GM19455 (cell line): ENCODE data around the gene PNMA6A.
"Not testable (repeated sequence)": the region's sequence is repeated elsewhere in the genome, so short reads cannot be mapped to it uniquely, and the experiment has no call there.

ENCODE experiments used
- ATAC-seq: cut with Tn5 transposase; IDR thresholded peaks from one replicate; pipeline ENCODE4 v1.9.1; 2021; ENCODE audit not compliant: unreplicated experiment

The PNMA6A gene

DNA sequence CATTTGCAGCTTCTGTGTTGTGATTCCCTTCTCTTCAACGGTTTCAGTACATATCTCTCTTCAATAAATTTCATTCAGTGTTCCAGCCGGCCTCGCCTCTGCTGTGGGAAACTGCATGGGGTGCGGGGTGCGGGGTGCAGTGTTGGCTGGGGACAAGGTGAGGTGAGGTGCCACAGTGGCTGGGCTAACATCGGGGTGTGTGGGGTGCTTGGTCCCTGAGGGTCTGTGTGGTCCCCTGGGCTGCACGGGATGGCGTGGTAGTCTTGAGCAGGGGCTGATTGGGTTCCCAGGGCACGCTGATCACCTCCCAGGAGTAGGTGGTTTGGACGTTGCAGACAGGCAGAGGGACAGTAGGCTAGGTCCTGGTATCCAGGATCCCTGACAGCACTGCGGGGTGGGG lies 2.7 kb downstream of the PNMA6A start:
- ATAC-seq = no peak

DNA sequence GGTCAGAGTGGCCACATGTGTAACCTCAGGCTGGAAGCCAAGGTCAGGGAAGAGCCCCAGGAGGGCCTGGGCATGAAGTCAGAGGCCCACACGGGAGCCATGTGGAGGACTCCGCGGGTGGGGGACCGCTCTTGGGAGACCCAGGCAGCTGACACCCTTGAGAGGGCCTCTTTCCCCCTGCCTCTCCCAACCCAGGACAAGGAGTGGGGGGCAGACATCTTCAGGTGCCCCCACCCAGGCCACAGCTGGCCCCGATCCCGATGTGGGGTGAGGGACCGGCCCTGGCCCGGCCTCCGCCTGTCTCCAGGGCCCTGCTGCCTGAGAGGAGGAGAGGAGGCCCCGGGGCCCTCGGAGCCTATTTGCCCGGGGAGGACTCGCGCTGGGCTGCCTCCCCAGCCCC lies 3.1 kb downstream of the PNMA6A start:
- no peak for ATAC-seq

DNA sequence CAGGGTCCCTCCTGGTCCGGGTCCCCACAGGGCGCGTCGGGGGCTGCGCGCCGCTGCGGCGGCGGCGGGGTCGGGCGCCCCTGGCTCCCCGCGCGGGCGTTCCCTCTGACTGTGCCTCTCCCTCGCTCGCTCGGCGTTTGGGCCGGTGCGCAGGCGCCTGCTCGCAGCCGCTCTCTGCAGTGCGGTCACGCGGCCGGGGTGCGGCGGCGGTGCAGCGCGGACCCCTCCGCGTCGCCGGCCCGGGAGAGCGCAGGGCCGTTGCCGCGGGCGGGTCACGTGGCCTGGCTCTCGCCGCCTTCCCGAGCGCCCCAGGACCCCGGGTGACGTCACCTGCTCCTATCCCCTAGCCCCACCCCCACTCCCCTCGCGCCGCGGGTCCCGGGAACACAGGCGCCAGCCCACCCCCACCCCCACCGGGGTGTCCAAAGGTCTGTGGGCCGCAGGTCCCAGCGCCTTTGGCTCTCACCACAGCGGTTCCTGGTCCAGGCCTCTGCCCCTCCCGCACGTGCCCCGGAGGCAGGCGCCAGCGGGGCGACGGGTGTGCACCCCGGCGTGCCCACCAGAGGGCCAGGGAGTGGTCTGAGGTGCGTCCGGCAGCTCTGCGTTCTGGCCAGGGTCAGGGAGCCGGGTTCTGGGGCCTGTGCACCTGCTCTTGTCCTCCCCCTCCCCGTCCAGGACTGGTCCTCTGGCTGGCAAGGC lies 5.3 kb downstream of the PNMA6A start:
- ATAC-seq = not testable (repeated sequence)

DNA sequence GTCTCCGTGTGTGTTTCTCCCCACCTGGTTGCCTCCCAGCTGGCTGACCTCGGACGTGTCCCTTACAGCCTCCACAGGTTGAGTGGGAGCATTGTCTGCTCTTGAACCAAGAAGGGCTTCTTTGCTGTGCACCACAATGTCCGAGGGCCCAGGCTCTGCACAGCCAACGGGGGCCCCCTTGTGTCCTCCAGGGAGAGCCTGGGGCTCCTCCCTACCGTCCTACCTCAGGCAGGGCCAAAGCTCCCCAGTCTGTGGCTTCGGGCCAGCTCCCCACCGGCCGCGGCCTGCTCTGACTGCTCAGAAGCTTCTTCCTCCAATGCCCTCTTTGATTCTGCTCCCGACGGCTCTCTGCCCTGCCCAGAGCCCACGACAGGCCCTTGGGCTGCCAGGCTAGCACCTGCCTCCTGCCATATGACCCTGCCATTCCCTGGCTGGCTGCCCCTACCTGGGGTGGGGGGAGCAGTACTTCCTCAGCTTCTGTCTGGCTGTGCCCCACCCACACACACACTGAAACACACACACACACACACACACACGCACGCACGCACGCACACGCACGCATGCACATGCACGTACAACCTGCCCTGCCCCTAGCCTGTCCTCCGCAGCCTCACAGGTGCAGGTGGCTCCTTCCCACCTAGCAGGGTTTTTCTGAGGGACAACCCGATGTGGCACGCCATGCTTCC lies 11.1 kb downstream of the PNMA6A start:
- not testable (repeated sequence) for ATAC-seq

DNA sequence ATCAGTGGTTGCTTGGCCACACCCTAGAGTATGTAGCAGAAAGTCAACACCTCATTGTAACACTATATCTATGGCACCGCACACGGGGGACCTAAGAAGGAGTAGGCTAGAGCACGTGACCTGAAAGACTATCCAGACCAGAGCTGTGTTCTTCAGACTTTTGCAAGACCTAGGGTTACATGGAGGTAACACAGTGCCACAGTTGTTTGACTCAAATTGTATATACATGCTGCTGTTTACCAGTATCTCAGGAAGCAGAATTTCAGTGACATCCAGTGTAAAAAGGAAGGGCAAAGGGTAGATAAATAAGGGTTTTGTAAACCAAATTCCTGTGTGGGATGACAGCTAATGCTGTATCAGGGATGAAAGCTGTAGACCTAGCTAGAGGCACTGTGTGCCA lies 30.2 kb downstream of the PNMA6A start:
- no peak for ATAC-seq

DNA sequence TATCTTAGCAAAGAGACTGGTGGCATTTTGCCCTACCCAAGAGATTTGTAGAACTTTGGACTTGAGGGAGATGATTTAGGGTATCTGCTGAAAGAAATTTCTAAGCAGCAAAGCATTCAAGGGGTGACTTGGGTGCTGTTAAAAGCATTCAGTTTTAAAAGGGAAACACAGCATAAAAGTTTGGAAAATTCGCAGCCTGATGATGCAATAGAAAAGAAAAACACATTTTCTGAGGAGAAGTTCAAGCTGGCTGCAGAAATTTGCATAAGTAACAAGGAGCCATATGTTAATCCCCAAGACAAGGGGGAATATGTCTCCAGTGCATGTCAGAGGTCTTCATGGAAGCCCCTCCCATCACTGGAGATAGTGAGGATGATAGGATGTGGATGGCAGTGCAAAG lies 32.7 kb downstream of the PNMA6A start:
- not testable (repeated sequence) for ATAC-seq

DNA sequence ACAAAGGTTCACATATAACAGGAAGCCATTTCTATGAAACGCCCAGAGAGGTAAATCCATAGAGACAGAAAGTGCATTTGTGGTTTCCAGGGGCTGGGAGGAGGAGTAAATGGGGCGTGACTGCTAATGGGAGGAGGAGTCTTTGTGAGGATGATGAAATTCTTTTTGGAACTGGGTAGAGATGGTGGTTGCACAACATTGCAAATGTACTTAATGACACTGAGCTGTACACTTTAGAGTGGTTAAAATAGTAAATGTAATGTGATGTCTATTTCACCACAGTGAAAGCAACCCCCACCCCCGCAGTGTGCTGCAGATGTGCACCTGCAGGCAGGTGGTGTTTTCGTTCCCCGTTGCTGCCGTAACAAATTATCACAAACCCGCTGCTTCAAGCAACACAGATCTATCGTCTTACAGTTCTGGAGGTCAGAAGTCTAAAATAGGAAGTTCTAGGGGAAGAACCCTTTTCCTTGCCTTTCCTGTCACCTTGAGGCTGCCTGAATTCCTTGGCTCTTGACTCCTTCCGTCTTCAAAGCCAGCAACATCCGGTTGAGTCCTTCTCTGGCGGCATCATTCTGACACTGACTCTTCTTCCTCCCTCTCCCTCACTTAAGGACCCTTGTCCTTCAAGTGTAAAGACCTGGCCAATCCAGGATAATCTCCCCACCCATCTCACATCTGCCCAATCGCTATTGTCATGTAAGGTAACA lies 34.0 kb downstream of the PNMA6A start:
- ATAC-seq = not testable (repeated sequence)

DNA sequence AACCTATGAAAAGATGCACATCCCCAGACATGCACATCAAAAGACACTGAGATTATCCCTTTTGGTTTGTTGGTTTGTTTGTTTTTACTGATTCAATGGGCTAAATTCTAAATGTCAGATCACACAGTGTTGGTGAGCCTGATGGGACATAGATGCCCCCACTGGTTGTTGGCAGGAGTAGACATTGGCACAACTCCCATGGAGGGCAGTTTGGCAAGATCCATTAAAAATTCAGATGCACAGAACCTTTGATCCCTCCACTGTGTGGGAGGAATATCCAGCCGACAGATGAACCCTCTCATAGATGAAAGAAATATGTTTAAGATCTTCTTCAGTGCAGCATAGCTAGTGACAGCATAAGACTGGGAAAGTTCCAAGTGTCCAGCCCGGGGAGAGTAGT lies 38.5 kb downstream of the PNMA6A start:
- ATAC-seq = not testable (repeated sequence)

DNA sequence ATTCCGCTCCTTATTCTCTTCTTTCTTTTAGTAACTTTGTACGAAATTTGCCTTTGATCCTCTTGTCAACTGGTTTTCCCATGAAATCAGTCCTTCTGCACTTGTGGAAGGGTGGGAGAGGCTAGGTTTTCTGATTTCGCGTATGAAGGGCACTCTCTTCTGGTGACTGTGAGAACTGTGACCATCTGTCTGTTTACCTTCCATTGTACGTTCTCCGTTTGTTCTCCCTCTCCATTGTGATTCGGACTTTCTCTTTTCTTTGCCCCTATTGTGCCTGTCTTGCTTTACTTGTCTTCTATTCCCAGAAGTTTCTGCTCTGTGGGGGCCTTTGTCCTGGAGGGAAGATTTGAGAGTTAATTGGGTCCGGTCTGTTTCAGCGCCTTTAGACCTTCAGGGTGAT lies 41.6 kb downstream of the PNMA6A start:
- ATAC-seq = not testable (repeated sequence)

DNA sequence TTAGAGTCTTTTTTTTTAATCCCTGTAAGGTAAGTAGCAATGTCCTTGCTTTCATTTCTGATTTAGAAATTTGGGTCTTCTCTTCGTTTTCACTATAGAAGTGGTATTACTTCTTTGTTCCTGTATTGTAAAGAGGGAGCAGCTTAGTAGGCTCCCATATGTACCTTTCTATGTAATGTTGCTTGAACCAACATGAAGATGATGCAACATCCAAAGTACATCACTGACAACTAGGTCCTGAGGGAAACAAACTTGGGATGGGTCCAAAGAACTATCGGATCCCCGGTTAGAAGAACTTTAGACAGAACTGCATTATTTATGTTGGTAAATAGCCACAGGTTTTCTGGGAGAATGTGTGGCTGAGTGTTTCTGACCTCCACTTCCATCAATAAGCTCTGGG lies 45.5 kb downstream of the PNMA6A start:
- not testable (repeated sequence) for ATAC-seq

DNA sequence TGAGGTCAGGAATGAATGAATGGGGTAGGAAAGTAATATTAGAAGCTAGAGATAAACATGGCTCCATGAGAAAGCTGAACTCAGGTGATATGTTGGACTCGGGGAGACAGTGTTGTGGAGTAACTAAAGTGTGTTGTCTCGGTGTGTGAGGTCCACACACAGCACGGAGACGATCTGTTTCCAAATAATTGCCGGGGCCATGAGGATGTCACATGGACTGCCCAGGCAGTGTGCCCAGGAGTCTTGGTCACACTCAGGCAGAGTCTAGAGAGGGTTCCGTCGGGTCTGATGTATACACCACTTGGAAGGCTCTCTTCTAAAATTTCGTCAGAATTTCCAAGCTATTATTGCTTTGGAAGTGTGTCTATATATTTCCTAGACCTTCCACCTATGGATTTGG lies 48.0 kb downstream of the PNMA6A start:
- ATAC-seq = not testable (repeated sequence)

DNA sequence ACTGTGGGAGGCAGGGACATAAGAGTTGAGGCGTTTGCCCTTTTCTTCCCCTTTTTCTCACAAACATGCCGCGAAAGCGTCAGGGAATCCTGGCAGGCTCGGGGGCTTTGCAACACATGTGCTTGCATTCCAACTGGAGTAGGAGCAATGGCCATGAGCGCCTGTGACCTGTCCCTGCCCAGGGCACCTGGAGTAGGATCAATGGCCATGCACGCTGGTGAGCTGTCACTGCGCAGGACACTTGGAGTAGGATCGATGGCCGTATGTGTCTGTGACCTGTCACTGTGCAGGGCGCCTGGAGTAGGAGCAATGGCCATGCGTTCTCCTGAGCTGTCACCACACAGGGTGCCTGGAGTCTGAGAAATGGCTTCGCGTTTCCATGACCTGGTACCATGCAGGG lies 51.2 kb downstream of the PNMA6A start:
- not testable (repeated sequence) for ATAC-seq
